Activated CD4-positive, alpha-beta T cell treated with anti-CD3 and anti-CD28 coated beads, Interleukin-2, Interleukin-4, amounts not matched to agents 100 ng/mL and 50 ng/mL, durations not matched to agents 16 hours and 8 hours (primary cell): ENCODE measurements around the gene GAS2L2.
"Not testable (repeated sequence)": the region's sequence is repeated elsewhere in the genome, so short reads cannot be mapped to it uniquely, and the experiment has no call there.

Experiments used
- DNase-seq: peaks from one replicate; pipeline ENCODE4 v3.0.0-alpha.2; 2020; ENCODE audit warnings: low spot score

The GAS2L2 gene

GRCh38 chr17:35773129-35773528 is 20.1 kb upstream of the GAS2L2 start:
- no peak for DNase-seq

GRCh38 chr17:35769895-35770486 is 17.0 kb upstream of the GAS2L2 start:
- DNase-seq: no peak

- no peak for DNase-seq
Observed at GRCh38 chr17:35768797-35769196, 15.8 kb upstream of the GAS2L2 start.

GRCh38 chr17:35766903-35767510 is 14.0 kb upstream of the GAS2L2 start:
- DNase-seq: peak; percentile 27

GRCh38 chr17:35766489-35766877 is 13.4 kb upstream of the GAS2L2 start:
- DNase-seq: no peak

GRCh38 chr17:35765756-35766488 is 12.9 kb upstream of the GAS2L2 start:
- no peak for DNase-seq

GRCh38 chr17:35765086-35765710 is 12.2 kb upstream of the GAS2L2 start:
- DNase-seq: no peak

- peak; percentile 87 for DNase-seq
Observed at GRCh38 chr17:35764123-35764991, 11.3 kb upstream of the GAS2L2 start.

- DNase-seq: no peak
Observed at GRCh38 chr17:35763767-35764122, 10.7 kb upstream of the GAS2L2 start.

- no peak for DNase-seq
Observed at GRCh38 chr17:35761601-35762000, 8.6 kb upstream of the GAS2L2 start.

- DNase-seq: no peak
Observed at GRCh38 chr17:35760587-35760986, 7.5 kb upstream of the GAS2L2 start, which contains the start of gene C17orf50. C17orf50 (plus strand) TSS chr17:35760887; CDS start chr17:35760942, 55 bp downstream.

- DNase-seq: no peak
Observed at GRCh38 chr17:35757243-35757642, 4.2 kb upstream of the GAS2L2 start.

- no peak for DNase-seq
Observed at GRCh38 chr17:35752471-35752870, 568 bp downstream of the GAS2L2 start.

- DNase-seq: not testable (repeated sequence)
Observed at GRCh38 chr17:35751541-35751940, 1.5 kb downstream of the GAS2L2 start.

- no peak for DNase-seq
Observed at GRCh38 chr17:35750526-35751395, 2.3 kb downstream of the GAS2L2 start.

GRCh38 chr17:35749560-35750412 is 3.3 kb downstream of the GAS2L2 start:
- DNase-seq: no peak

GRCh38 chr17:35748979-35749378 is 4.1 kb downstream of the GAS2L2 start:
- DNase-seq: no peak

- no peak for DNase-seq
Observed at GRCh38 chr17:35748341-35748841, 4.6 kb downstream of the GAS2L2 start.

GRCh38 chr17:35747540-35748017 is 5.5 kb downstream of the GAS2L2 start:
- DNase-seq: peak; percentile 79
